ENCODE data around the gene CHMP2A.
"Not testable (repeated sequence)": the region's sequence is repeated elsewhere in the genome, so short reads cannot be mapped to it uniquely, and the experiment has no call there.

The CHMP2A gene

GRCh38 chr19:58510084-58510862 lies 44.6 kb downstream of the CHMP2A start:
- DNase-seq = no peak

- no peak for DNase-seq
Measured at GRCh38 chr19:58509731-58510083, 45.2 kb downstream of the CHMP2A start.

GRCh38 chr19:58507602-58508223 lies 47.2 kb downstream of the CHMP2A start:
- DNase-seq = not testable (repeated sequence)
